Stimulated activated effector memory CD8-positive, alpha-beta T cell treated with anti-CD3 and anti-CD28 coated beads, Interleukin-12 subunit alpha, Interleukin-12 subunit beta, amount 100 ng/mL, for 72 hours (primary cell): Measurements from ENCODE around the gene C14orf93.
"Not testable (repeated sequence)": the region's sequence is repeated elsewhere in the genome, so short reads cannot be mapped to it uniquely, and the experiment has no call there.

Source experiments
- ATAC-seq: fragments of 150-1000 bp; cut with Tn5 transposase; 2 replicates; pipeline ENCODE4 v1.10.0; 2021
- DNase-seq, 2 donors: peaks; one replicate each; pipeline ENCODE4 v3.0.0; 2021 to 2022; ENCODE audit warnings: low spot score in 2 of 2
- H3K27ac Mint-ChIP-seq: one replicate; pipeline ENCODE4 v1.8.0; 2022; ENCODE audit warnings: mild to moderate bottlenecking, mixed read lengths
- H3K36me3 Mint-ChIP-seq: one replicate; pipeline ENCODE4 v1.8.0; 2022; ENCODE audit warnings: mild to moderate bottlenecking, mixed read lengths
- H3K4me1 Mint-ChIP-seq: one replicate; pipeline ENCODE4 v1.8.0; 2022; ENCODE audit warnings: mixed read lengths
- H3K4me3 Mint-ChIP-seq: one replicate; pipeline ENCODE4 v1.8.0; 2022; ENCODE audit warnings: mild to moderate bottlenecking, mixed read lengths
- H3K9me3 Mint-ChIP-seq: one replicate; pipeline ENCODE4 v1.8.0; 2022; ENCODE audit warnings: mixed read lengths

The C14orf93 gene

DNA sequence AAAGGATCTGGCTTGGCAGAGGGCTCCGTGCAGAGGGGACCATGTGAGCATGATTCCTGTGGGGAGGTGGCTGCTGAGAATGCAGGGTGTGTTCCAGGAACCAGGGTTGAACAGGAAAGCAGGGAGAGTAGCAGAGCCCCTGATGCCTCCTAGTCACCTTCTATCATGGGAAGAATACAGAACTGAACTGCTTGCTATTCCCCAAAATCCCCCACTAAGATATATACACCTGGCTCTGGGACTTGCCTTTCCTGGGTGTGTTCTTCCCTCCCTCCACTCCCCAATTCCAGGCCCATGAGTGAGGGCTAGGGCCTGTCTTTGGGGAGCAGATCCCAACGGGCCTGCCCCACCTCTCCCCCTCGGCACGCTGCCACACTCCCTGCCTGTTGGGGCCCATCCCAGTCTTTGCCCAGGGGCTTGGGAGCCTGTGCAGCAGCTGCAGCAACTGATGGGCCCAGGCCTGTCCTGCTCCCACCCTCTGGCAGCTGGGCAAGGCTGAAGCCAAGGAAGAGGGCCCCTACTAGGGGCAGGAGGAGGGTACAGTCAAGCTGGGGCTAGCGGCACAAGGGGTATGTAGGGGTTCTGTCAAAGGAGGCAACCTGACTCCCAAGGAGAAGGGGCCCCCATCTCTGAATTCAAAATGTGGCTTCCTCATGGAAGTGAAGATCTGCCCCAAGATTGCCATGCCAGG is 30.8 kb downstream of the C14orf93 start:
- Mint-ChIP-seq H3K27ac (no peak overlapping the region), H3K4me1 (peaks cover 5% of the 10 kb centered on the region), H3K4me3 (no peak overlapping the region), H3K36me3 (no peaks in the 10 kb centered on the region), H3K9me3 (no peaks in the 10 kb centered on the region)
- no peak for DNase-seq
- no peak for ATAC-seq

DNA sequence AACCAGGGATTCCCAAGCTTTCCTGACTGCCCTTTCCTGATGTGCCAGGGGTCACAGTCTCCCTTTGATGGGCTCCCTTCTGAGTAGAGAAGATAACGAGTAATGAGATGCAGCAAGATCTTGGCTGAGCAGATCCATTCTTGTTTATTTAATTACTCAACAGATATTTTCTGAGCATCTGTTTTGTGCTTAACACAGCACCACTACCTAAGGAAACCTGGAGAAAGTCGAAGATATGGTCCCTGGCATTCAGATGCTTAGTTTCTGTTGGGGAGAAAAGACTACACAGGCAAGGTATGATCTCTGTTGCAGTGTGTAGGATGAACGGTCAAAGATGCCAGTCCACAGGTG is 31.5 kb downstream of the C14orf93 start:
- ATAC-seq (no peak), DNase-seq (no peak)
- H3K36me3 Mint-ChIP-seq: no peaks in the 10 kb centered on the region
- no peak overlapping the region for H3K4me3 Mint-ChIP-seq
- no peak overlapping the region for H3K27ac Mint-ChIP-seq
- H3K4me1 Mint-ChIP-seq: peaks cover 5% of the 10 kb centered on the region
- no peaks in the 10 kb centered on the region for H3K9me3 Mint-ChIP-seq

DNA sequence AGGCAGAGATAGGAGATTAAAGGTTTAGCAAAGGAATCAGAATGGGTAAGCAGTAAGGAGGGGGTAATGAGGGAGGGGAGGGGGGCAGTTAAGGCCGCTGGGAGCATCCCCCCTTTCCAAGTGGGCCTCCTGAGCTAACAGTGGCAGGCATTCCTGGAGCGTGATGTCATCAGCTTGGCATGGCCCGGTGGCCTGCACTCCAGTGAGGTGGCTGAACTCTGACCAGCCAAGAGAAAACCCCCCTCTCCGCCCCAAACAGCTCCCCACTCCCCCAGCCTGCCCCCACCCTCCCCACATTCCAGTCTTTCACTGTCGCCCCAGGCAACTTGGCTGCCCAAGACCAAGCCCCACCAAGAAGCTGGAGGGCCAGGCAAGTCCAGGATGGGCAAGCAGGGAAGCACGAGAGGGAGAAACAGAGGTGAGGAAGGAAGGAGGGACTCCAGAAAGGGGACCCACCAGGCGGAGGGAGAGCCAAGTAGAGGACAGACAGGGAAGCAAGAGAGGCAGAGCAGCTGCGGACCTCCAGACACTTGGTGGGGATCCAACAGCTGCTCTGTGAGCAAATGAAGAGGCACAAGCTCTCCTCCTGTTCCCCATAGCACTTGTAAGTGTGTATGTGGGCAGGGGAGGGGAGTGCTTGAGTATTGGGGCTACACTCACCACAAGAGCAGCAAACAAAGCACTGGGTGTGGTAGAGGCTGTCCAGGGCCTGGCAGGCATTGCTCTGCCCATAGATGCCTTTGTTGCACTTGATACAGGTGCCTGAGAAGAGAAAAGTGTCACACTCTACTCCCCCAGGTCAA is 32.1 kb downstream of the C14orf93 start:
- no peak overlapping the region for H3K4me3 Mint-ChIP-seq
- DNase-seq: no peak

DNA sequence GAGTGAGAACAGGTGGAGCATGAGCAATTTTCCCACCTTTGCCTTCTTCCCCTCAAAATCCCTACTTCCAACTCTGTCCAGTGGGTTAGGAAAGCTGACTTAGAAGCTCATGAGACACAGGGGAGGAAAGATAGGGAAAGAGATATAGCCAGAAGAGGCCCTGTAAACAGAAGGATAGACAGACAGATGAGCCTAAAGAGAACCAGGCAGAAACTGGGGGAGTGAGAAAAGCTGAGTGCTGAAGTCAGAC is 32.6 kb downstream of the C14orf93 start:
- H3K9me3 Mint-ChIP-seq: no peaks in the 10 kb centered on the region
- H3K27ac Mint-ChIP-seq: no peak overlapping the region
- peaks cover 5% of the 10 kb centered on the region for H3K4me1 Mint-ChIP-seq
- DNase-seq: no peak
- no peak overlapping the region for H3K4me3 Mint-ChIP-seq
- no peak for ATAC-seq
- H3K36me3 Mint-ChIP-seq: no peaks in the 10 kb centered on the region

More for the DNA sequence above, 32.1 kb downstream of the C14orf93 start:
- Mint-ChIP-seq H3K4me1 (peaks cover 5% of the 10 kb centered on the region), H3K36me3 (no peaks in the 10 kb centered on the region), H3K27ac (no peak overlapping the region), H3K9me3 (no peaks in the 10 kb centered on the region)
- no peak for ATAC-seq

DNA sequence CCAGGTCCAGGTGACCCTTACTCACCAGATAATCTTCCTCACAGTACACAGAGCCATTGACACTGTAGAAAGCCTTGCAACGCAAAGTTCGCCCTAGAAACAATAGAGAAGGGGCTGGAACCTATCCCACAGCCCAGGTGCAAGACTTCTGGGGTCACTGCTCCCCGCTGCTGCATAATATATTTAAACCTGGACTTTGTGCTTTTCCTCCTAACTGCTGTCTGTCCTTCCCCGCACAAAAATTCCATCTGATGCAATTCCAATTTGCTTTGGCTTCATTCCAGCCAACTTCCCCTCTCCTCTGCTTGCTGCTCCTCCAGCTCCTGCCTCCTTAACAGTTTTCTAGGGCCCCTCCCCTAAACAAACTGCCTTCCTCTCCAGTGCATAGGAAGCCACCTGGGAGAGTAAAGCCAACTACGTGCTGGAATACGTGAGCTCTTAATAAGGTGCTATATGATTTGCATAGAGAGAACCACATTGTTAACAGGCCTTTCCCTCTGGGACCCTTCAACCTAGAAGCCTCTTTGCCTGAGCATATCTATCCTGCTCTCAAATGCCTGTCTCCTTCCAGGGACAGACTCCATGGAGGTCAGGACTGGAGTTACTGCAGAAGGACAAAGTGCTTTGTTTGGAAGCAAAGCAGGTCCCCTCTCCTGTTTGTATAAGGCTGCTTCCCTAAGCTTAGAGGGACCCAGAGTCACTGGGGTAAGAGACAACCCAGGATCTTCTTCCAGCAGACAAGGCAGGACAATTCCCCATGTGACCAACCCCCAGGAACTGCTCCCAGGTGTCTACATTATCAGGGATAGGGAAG is 33.1 kb downstream of the C14orf93 start:
- no peak for ATAC-seq
- no peak overlapping the region for H3K4me3 Mint-ChIP-seq
- no peak overlapping the region for H3K27ac Mint-ChIP-seq
- peaks cover 5% of the 10 kb centered on the region for H3K4me1 Mint-ChIP-seq
- no peaks in the 10 kb centered on the region for H3K36me3 Mint-ChIP-seq
- no peaks in the 10 kb centered on the region for H3K9me3 Mint-ChIP-seq
- no peak for DNase-seq

DNA sequence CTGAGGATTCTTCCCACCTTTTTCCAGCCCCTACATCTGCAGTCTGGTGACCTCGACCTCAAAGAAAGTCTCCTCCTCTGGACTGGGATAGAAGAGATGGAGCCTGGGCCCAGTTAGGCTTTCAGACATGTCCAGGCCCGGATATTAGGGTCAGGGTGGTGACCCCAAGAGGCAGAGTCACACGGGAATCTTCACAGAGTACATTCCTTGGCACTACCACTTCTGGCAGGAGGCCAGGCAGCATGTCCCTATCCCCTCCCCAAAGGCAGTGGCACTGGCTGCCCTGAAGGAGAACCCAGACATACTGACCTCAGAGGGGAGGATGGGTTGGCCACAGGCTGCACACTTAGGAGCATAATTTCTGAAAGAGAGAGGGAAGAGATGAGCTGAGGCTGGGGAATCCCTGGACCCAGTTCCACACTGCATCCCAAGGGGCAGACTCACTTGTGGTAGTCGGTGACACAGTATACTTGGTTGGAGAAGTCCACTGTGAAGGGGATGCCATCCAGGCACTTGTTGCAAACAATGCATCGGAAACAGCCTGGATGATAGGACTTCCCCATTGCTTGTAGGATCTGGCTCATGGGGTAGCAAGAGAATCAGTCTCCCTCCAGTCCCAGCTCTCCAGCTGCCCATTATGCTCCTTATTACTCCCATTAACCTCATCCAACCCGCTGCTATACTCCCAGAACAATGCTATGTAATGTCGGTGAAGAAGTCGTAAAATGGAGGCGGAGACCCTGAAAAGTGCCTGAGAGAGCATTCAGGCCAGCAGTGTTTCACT is 35.2 kb downstream of the C14orf93 start:
- H3K4me1 Mint-ChIP-seq: no peaks in the 10 kb centered on the region

DNA sequence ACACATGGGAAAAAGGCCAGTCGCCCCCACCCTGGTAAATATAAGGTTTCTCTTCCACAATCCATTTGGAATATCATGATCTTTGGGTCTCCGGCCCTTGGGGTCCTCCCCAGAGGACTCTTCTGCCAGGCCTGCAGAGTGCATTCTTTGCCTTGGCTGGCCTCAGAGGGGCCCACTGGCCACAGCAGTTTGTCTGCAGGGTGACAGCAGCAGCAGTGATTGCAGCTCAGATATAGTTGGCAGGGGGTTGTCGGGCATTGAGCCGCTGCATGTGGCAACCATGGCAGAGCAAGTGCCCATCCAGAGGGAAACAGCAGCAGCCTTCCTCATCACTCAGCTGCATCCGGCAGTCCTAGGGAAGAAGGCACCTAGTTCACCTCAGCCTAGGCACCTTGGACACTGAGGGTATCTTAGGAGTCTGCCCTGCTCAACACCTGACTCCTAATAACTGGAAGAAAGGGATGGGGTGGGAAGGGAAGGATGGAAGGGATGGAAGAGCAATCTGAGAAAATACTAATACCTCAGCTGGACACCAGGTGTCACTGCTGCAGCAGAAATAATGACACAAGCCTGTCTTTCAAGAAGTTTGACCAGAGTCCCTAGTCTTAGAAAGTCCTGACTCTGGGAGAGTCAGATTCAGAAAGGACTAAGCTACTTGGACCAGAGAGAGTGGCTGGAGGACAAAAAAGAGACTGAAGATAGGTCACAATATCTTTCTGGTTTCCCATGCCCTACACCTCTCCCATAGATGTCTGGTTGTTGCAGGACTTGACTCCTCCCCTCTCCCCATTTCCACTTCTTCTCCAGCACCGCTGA is 36.5 kb downstream of the C14orf93 start:
- DNase-seq (peak; percentile 17 to 61), ATAC-seq (peak; percentile 50)
- Mint-ChIP-seq H3K9me3 (no peaks in the 10 kb centered on the region), H3K36me3 (no peaks in the 10 kb centered on the region), H3K4me1 (no peaks in the 10 kb centered on the region), H3K4me3 (no peak overlapping the region), H3K27ac (no peak overlapping the region)

More for the DNA sequence above, 35.2 kb downstream of the C14orf93 start:
- DNase-seq (no peak), ATAC-seq (no peak)
- Mint-ChIP-seq H3K4me3 (no peak overlapping the region), H3K9me3 (no peaks in the 10 kb centered on the region), H3K36me3 (no peaks in the 10 kb centered on the region), H3K27ac (no peak overlapping the region)

DNA sequence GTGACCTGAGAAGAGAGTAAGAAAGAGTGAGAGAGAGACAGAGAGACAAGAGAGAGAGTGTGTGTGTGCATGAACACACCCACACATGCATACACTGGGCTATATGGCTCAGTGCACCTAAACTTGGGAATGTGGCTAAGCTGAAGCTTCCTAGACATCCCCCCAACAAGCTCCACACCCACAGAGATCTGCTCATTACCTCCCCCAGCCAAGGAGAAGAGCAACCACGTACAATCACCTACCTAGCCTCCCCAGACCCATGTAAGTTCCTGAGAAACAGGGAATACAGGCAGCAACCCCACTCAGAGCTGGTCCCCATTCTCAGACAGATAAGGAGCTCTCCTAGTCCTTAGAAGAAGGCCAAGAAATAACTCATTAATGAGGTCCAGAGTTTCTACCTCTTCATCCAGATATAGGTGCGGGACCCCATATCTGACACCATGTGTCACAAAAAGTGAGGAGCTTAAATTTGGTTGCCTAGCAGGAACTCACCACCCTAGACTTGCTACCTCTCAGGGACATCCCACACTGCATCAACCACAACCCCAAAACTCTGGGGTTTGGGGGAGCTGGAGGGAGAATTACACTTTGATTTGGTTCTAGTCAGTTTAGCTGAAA is 37.5 kb downstream of the C14orf93 start:
- DNase-seq: no peak
- Mint-ChIP-seq H3K27ac (no peak overlapping the region), H3K4me1 (no peaks in the 10 kb centered on the region), H3K9me3 (no peaks in the 10 kb centered on the region), H3K4me3 (no peak overlapping the region), H3K36me3 (no peaks in the 10 kb centered on the region)
- ATAC-seq: no peak

DNA sequence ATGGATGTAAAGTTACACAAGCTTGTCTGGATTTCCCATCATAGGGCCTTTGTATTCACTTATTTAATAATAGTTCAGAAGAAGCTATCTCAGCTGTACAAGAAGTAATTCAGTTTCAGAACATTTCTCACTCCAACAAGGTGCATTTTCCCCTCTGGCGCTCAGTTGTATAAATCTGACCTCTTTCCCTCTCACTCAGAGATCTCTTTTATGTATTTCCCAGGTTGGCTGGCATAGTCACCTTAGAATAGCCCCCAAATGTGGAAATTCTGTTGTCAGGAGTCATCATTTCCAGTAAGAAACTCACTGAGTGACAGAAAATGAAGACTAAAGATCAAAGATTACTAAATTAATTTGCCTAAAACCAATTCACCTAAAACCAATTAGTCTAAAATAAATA is 38.8 kb downstream of the C14orf93 start:
- no peaks in the 10 kb centered on the region for H3K9me3 Mint-ChIP-seq
- DNase-seq (no peak), ATAC-seq (no peak)
- H3K4me1 Mint-ChIP-seq: no peaks in the 10 kb centered on the region
- no peak overlapping the region for H3K27ac Mint-ChIP-seq
- H3K36me3 Mint-ChIP-seq: no peaks in the 10 kb centered on the region
- H3K4me3 Mint-ChIP-seq: no peak overlapping the region

DNA sequence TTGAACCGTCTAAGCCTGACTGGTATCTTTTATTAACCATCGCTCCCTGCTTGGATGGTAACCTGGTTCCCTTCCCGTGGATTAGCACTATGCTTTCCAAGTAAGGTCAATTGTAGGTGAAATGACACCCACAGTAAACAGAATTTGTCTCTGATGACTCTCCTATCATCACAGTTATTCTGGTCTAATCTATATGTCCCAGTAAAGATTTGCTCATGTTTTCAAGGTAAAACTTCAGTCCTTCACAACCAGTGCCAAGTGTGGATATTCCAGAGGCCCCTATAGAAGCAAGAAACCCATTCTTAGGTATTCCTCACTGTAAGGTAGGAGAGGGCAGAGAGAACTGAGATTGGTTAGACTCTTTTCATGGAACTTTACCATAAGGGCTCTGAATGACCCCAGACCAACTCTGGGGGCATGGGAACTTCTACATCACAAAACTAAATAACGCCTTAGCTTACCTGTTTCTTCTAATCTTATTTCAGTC is 43.1 kb downstream of the C14orf93 start:
- ATAC-seq (no peak), DNase-seq (no peak)
- Mint-ChIP-seq H3K4me1 (no peaks in the 10 kb centered on the region), H3K9me3 (no peaks in the 10 kb centered on the region), H3K4me3 (no peak overlapping the region), H3K27ac (no peak overlapping the region), H3K36me3 (no peaks in the 10 kb centered on the region)

DNA sequence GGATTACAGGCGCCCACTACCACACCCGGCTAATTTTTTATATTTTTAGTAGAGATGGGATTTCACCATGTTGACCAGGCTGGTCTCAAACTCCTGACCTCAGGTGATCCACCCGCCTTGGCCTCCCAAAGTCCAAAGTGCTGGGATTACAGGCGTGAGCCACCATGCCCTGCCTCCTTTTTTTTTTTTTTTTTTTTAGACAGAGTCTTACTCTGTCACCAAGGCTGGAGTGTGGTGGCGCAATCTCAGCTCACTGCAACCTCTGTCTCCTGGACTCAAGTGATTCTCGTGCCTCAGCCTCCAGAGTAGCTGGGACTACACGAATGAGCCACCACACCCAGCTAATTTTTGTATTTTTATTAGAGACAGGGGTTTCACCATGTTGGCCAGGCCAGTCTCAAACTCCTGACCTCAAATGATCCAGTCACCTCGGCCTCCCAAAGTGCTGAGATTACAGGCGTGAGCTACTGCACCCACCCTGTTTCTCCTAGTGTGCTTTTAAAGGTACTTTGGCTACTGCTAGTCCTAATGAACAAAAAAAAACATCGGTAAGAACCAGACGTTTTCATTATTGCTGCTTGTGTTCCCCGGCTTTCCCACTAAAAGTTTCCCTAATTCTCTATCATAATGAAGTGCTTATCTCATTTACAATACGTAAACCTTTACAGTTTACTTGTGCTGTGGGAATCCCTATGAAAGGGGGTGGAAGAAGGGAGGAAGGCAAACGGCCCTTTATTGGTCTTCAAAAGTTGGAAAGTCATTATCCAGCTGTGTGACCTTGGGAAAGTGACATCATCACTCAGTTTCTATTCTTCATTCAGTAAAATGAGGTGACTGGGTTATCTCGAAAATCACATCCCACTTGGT is 43.8 kb downstream of the C14orf93 start:
- not testable (repeated sequence) for H3K4me1 Mint-ChIP-seq, H3K4me3 Mint-ChIP-seq, H3K27ac Mint-ChIP-seq, H3K36me3 Mint-ChIP-seq, ATAC-seq, DNase-seq, H3K9me3 Mint-ChIP-seq

DNA sequence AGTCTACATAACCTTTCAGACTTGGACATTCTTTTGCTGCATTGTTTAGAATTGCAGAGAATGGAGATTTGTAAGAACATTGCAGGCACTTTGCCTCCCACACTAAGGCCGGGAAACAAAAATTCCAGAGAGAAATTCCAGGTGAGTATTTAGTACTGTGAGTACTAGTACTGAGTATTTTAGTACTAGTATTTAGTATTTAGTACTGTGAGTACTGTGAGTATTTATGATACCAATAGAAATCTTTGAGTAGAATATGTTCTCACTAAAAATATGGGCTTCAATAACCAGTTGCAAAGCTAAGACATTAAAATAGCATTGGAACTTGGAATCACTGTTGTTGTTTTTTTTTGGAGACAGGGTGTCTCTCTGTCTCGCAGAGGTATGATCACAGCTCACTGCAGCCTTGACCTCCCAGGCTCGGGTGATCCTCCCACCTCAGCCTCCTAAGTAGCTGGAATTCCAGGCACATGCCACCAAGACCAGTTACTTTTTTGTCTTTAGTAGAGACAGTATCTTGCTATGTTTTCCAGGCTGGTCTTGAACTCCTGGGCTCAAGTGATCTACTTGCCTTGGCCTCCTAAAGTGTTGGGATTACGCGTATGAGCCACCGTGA is 47.8 kb downstream of the C14orf93 start:
- ATAC-seq: no peak
- H3K4me1 Mint-ChIP-seq: no peaks in the 10 kb centered on the region
- DNase-seq: no peak
- no peak overlapping the region for H3K27ac Mint-ChIP-seq
- H3K36me3 Mint-ChIP-seq: no peaks in the 10 kb centered on the region
- no peak overlapping the region for H3K4me3 Mint-ChIP-seq
- no peaks in the 10 kb centered on the region for H3K9me3 Mint-ChIP-seq
